Heart left ventricle (tissue), 13 donors: ENCODE results near the gene PREX1.

Experiments used
- CTCF ChIP-seq, 12 donors: fragments of 200-600 bp; sonication (generic) in 4 of 12; IDR thresholded peaks; one replicate each; pipeline versions ENCODE4 v1.5.0 to v1.8.0; 2018 to 2022; ENCODE audit warnings: antibody characterized with exemption in 12 of 12, mild to moderate bottlenecking in 5 of 12
- POLR2A ChIP-seq, 2 donors: fragments of 450-650 bp; IDR thresholded peaks; one replicate each; pipeline ENCODE4 v1.6.1; 2017; ENCODE audit warnings: antibody characterized with exemption in 2 of 2, mild to moderate bottlenecking in 2 of 2, moderate library complexity in 2 of 2
- donor health status: ischemic (EF 13 %, LVEDD 7.1; RV severe dilation, severe dysfunction).
- donor health status: DM: no; HTN: yes; CAD: no.
- donor health status: DM: no; HTN: no; CAD: no.
- donor health status: ischemic (EF 25% LVEDD 6.9; RV normal size, moderate dysfunction).
- donor health status: ischemic (EF 25% LVEDD 5.7; RV mildly dilated, moderate dysfunction).
- donor health status: ischemic (EF 35%, LVEDD 5.7; RV mildly dilated, moderate dysfunction).
- donor health status: nonischemic (EF 11% LVEDD 7.7; RV severe dilation, severe dysfunction).
- donor health status: DM: yes; HTN: yes; CAD: no.
- donor health status: PGD.
- donor health status: ischemic (EF 29% LVEDD 5.4; RV normal size, mild dysfunction).
- donor health status: nonischemic (EF 23%, LVEDD 6.1; RV moderate dilation, normal function).

- TF ChIP-seq CTCF (IDR thresholded peaks at IDR 0.05) (no peak), POLR2A (IDR thresholded peaks at IDR 0.05) (no peak)
Measured at GRCh38 chr20:48608756-48609155, 219.0 kb downstream of the PREX1 start.
